ENCODE measurements around the gene EIF1AY.

EIF1AY gene

GRCh38 chrY:20586161-20586560 is 10.6 kb downstream of the EIF1AY start:
- TF ChIP-seq CTCF (conservative IDR thresholded peaks at IDR 0.05) (no peak), ZFX (IDR thresholded peaks at IDR 0.05) (no peak)
- H3K27ac ChIP-seq = no peak overlapping the region

Data from C4-2B (cell line).